GM12892 (cell line): Measurements from ENCODE around the gene CAPG.

Source experiments
- POLR2A ChIP-seq: IDR thresholded peaks from 2 replicates; pipeline ENCODE4 v1.6.1; 2011; ENCODE audit warnings: low read depth, low read length, control low read depth
- TAF1 ChIP-seq: IDR thresholded peaks from 2 replicates; pipeline ENCODE4 v1.6.1; 2011; ENCODE audit warnings: low read depth, mild to moderate bottlenecking, control low read depth, low read length, borderline replicate concordance

- TF ChIP-seq POLR2A: no peak
- TF ChIP-seq TAF1: no peak
These were observed 10.5 kb upstream of the CAPG start for GRCh38 chr2:85420536-85421259.
